ENCODE data around the gene ENAM.

The ENAM gene

GRCh38 chr4:70667740-70668535 lies 39.4 kb downstream of the ENAM start:
- Histone ChIP-seq H3K27ac (ENCODE audit: low read length) (peak overlapping the region; percentile 77), H3K4me3 (ENCODE audit: low read length) (peak overlapping the region; percentile 7), H3K4me2 (ENCODE audit: low read depth, low read length) (peak overlapping the region; percentile 65), H3K9me3 (replicated peaks; ENCODE audit: insufficient read depth, low read length) (no peaks in the 10 kb centered on the region), H3K4me1 (ENCODE audit: low read length) (peaks cover 45% of the 10 kb centered on the region), H3K9me2 (replicated peaks; ENCODE audit: insufficient read depth, low read length) (no peaks in the 10 kb centered on the region), H4K20me1 (ENCODE audit: insufficient read depth, low read length) (no peaks in the 10 kb centered on the region), H3K9ac (ENCODE audit: low read length) (peak overlapping the region; percentile 49), H3K79me2 (ENCODE audit: low read length) (peaks cover 52% of the 10 kb centered on the region), H2AFZ (ENCODE audit: low read length) (no peak overlapping the region), H3K27me3 (replicated peaks; ENCODE audit: insufficient read depth, low read length) (no peaks in the 10 kb centered on the region), H3F3A (ENCODE audit: insufficient read depth, low read length) (peaks cover 48% of the 10 kb centered on the region), H3K36me3 (replicated peaks; ENCODE audit: insufficient read depth, low read length) (peaks cover 15% of the 10 kb centered on the region)
- DNase-seq = peak; percentile 70
- TF ChIP-seq EZH2phosphoT487 (IDR thresholded peaks at IDR 0.05; ENCODE audit: low read length) (no peak), EZH2 (optimal IDR thresholded peaks at IDR 0.05; ENCODE audit: low read depth, low read length) (no peak), CTCF (IDR thresholded peaks at IDR 0.05; ENCODE audit: low read length) (no peak)

- no peaks in the 10 kb centered on the region for H3K9me3 ChIP-seq (replicated peaks; ENCODE audit: insufficient read depth, low read length)
- no peaks in the 10 kb centered on the region for H3K9me2 ChIP-seq (replicated peaks; ENCODE audit: insufficient read depth, low read length)
- no peak overlapping the region for H2AFZ ChIP-seq (ENCODE audit: low read length)
- H3K36me3 ChIP-seq (replicated peaks; ENCODE audit: insufficient read depth, low read length) = no peaks in the 10 kb centered on the region
- H3K27ac ChIP-seq (ENCODE audit: low read length) = no peak overlapping the region
- H3K27me3 ChIP-seq (replicated peaks; ENCODE audit: insufficient read depth, low read length) = no peaks in the 10 kb centered on the region
- TF ChIP-seq CTCF (IDR thresholded peaks at IDR 0.05; ENCODE audit: low read length) (no peak), EZH2 (optimal IDR thresholded peaks at IDR 0.05; ENCODE audit: low read depth, low read length) (no peak), EZH2phosphoT487 (IDR thresholded peaks at IDR 0.05; ENCODE audit: low read length) (no peak)
- H3K4me1 ChIP-seq (ENCODE audit: low read length) = peaks cover 45% of the 10 kb centered on the region
- H3K79me2 ChIP-seq (ENCODE audit: low read length) = peaks cover 27% of the 10 kb centered on the region
- H4K20me1 ChIP-seq (ENCODE audit: insufficient read depth, low read length) = no peaks in the 10 kb centered on the region
- H3K4me3 ChIP-seq (ENCODE audit: low read length) = no peak overlapping the region
- DNase-seq = no peak
- no peak overlapping the region for H3K9ac ChIP-seq (ENCODE audit: low read length)
- no peak overlapping the region for H3K4me2 ChIP-seq (ENCODE audit: low read depth, low read length)
- H3F3A ChIP-seq (ENCODE audit: insufficient read depth, low read length) = peaks cover 28% of the 10 kb centered on the region
Observed at GRCh38 chr4:70670332-70671014, 41.9 kb downstream of the ENAM start.

- Histone ChIP-seq H3K4me2 (ENCODE audit: low read depth, low read length) (no peak overlapping the region), H3K4me3 (ENCODE audit: low read length) (no peak overlapping the region), H4K20me1 (ENCODE audit: insufficient read depth, low read length) (no peaks in the 10 kb centered on the region), H3F3A (ENCODE audit: insufficient read depth, low read length) (peaks cover 22% of the 10 kb centered on the region), H3K79me2 (ENCODE audit: low read length) (peaks cover 20% of the 10 kb centered on the region), H3K4me1 (ENCODE audit: low read length) (peaks cover 45% of the 10 kb centered on the region), H3K9me2 (replicated peaks; ENCODE audit: insufficient read depth, low read length) (no peaks in the 10 kb centered on the region), H2AFZ (ENCODE audit: low read length) (no peak overlapping the region), H3K9me3 (replicated peaks; ENCODE audit: insufficient read depth, low read length) (no peaks in the 10 kb centered on the region), H3K27ac (ENCODE audit: low read length) (no peak overlapping the region), H3K27me3 (replicated peaks; ENCODE audit: insufficient read depth, low read length) (no peaks in the 10 kb centered on the region), H3K36me3 (replicated peaks; ENCODE audit: insufficient read depth, low read length) (no peaks in the 10 kb centered on the region), H3K9ac (ENCODE audit: low read length) (no peak overlapping the region)
- DNase-seq = no peak
- no peak for TF ChIP-seq CTCF (IDR thresholded peaks at IDR 0.05; ENCODE audit: low read length)
- TF ChIP-seq EZH2phosphoT487 (IDR thresholded peaks at IDR 0.05; ENCODE audit: low read length) = no peak
- TF ChIP-seq EZH2 (optimal IDR thresholded peaks at IDR 0.05; ENCODE audit: low read depth, low read length) = no peak
Observed at GRCh38 chr4:70671091-70671490, 42.5 kb downstream of the ENAM start.
